Right renal cortex interstitium (tissue), 3 donors: ENCODE results near the gene IKBKG. TPM values are rescaled to one million over a fixed set of nuclear protein-coding genes. Genes with fewer than 3 reads are reported as not detected.
"Not testable (repeated sequence)": the region's sequence is repeated elsewhere in the genome, so short reads cannot be mapped to it uniquely, and the experiment has no call there.

ENCODE experiments used
- DNase-seq, 3 donors: peaks; one replicate each; pipeline ENCODE4 v3.0.0-alpha.2; 2013; ENCODE audit warnings: low read depth in 3 of 3, low spot score in 2 of 3
- polyA plus RNA-seq, 3 donors: library from polyadenylated mRNA; unstranded; fragments of 120-200 nt; gene quantifications; one replicate each; pipeline ENCODE4 v1.2.1, GENCODE V29; 2013; ENCODE audit not compliant: insufficient read length in 3 of 3

Gene IKBKG
- polyA plus RNA-seq, 3 donors, result 11.1 to 17.9 (median 15.4) TPM

GRCh38 chrX:154552112-154552806, 4.8 kb downstream of the IKBKG start:
- DNase-seq, result not testable (repeated sequence)

DNA sequence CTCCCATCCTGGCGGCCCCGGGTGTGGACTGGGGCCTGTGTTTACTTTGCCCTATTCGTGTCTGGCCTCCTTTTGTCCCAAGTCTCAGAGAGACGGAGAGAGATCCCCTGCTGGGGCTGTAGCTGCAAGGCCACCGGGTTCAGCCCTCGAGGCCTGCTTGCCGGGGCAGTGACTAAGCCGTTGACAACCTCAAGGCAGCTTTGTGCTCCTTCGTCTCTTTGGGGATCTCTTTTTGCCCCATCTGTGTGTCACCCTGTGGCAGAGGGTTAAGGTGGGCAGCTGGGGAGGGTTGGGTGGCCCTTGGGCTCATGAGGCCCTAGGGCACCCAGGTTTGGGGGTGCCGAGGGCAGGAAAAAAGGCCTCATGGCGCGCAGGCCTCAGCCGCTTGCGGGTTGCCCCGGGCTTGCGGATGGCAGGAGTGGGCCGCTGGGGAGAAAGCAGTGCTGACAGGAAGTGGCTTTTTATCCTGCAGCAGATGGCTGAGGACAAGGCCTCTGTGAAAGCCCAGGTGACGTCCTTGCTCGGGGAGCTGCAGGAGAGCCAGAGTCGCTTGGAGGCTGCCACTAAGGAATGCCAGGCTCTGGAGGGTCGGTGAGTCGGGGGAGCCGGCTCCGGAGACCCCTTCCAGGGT, 10.8 kb downstream of the IKBKG start:
- DNase-seq, result not testable (repeated sequence)

GRCh38 chrX:154558896-154559295, 11.5 kb downstream of the IKBKG start:
- DNase-seq, result not testable (repeated sequence)

- not testable (repeated sequence) for DNase-seq
Observed at GRCh38 chrX:154560326-154560725, 12.9 kb downstream of the IKBKG start.

DNA sequence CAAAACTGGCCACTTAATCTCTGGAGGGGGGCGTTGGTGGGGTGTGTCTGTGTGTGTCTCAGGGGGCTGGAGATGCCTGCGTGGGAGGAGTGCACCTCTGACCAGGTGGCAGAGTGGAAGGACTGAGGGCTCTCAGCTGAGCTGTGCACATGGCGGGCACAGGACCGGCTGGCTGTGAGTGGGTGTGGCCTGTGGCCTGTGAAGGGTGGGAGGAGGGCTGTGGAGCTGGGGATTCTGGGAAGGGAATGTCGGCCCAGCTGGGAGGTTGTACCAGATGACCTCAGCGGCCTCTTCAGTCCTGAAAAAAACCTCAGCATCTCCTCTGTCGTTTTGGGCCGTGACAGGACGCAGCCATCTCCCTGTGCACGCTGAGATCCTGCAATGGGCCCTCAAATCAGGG, 14.9 kb downstream of the IKBKG start:
- not testable (repeated sequence) for DNase-seq

- not testable (repeated sequence) for DNase-seq
Observed at GRCh38 chrX:154570361-154570760, 22.9 kb downstream of the IKBKG start.

- DNase-seq, result not testable (repeated sequence)
Observed at GRCh38 chrX:154573061-154573460, 25.6 kb downstream of the IKBKG start.

DNA sequence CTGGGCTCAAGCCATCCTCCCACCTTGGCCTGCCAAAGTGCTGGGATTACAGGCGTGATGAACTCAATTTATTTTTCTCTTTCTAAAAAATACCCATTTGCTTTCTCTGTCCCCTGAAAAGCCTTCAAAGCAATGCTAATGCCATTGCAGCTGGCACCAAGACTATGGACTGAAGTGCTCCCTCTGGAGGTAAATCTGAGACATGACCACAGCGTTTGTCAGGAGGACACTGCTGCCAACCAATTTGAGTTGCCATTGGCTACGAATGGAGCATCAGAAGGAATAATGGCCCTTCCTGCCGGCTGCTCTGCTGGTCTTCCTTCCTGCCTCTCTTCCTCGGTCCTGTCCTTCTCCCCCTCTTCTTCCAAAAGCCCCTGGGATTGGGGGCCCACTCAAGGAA, 27.7 kb downstream of the IKBKG start:
- not testable (repeated sequence) for DNase-seq

DNA sequence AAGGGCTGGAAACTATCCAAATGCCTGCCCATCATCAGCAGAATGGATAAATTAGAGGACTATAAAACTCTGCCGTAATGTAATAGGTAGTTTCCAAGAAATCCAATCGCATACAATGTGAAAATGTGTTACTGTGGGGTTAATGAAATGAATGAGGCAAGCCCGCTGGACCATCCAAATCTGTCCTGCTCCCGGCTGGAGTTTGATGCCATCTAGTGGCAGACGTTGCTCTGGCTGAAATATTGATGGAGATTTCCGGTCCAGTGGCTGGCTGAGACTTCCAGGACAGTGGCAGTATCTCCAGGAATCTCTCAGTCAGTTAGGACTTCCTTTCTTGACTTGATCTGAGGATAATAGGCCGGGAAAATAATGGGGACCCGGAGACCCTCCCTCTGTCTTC, 35.6 kb downstream of the IKBKG start:
- DNase-seq, result not testable (repeated sequence)

DNA sequence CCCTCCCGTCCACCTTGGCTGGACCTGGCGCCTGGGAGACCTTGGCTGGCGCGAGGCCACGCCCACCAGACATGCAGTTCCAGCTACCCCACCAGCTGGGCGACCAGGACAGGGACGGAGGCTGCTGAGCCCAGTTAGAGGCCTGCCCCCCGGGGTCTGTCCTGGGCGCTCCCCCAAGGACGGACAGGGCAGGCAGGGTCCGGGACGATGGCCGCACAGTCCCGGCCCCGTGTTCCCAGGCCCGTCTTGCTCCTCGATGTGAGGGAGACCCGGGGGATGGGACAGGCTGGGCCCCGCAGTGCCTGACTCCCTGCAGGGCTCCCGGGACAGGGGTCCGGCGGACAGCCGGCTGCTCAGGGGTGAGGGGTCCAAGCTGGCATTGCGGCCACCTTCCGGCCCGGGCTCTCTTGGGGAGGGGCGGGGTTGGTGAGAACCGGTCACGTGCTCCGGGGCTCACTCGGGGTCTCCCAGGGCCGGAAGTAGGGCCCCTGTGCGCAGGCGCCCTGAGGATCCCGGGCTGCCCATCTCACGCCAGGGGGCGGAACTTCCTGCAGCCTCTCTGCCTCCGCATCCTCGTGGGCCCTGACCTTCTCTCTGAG, 37.3 kb downstream of the IKBKG start, which contains the start of gene CTAG1A:
Gene CTAG1A (plus strand): TSS at position 549 of the 599 bp plus-strand sequence. CDS start 74 bp downstream, outside the sequence.
- not testable (repeated sequence) for DNase-seq

GRCh38 chrX:154590415-154590814, 43.0 kb downstream of the IKBKG start:
- not testable (repeated sequence) for DNase-seq

- no peak for DNase-seq
Observed at GRCh38 chrX:154592505-154592904, 45.1 kb downstream of the IKBKG start.

DNA sequence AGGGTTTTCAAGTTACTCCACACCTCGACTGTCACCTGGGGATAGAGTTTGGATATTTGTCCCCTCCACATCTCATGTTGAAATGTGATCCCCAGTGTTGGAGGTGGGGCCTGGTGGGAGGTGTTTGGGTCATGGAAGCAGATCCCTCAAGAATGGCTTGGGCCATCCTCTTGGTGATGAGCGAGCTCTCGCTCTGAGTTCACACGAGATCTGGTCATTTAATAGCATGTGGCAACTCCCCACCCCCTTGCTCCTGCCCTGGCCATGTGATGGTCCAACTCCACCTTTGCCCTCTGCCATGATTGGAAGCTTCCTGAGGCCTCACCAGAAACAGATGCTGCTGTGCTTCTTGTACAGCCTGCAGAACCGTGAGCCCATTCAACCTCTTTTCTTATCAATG, 45.8 kb downstream of the IKBKG start:
- no peak for DNase-seq

DNA sequence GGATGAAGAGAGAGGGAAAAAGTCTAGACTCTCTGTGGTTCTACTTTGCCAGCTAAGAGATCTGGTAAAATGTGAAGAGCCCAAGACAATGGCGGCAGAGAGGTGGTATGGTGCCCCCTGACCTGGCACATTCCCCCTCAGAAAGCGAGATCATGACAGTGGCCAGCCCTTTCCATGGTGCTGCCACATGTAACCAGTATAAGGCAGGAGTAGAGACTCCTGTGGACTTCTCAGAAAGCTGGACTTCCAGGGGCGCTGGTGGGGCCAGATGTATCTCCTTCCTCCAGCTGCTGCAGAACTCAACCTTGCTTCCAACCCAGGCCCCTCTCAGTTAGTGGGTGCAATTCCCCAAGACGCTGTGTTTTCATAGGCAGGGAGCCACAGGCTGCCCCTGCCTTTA, 47.1 kb downstream of the IKBKG start:
- no peak for DNase-seq

- no peak for DNase-seq
Observed at GRCh38 chrX:154595559-154596249, 48.3 kb downstream of the IKBKG start.

DNA sequence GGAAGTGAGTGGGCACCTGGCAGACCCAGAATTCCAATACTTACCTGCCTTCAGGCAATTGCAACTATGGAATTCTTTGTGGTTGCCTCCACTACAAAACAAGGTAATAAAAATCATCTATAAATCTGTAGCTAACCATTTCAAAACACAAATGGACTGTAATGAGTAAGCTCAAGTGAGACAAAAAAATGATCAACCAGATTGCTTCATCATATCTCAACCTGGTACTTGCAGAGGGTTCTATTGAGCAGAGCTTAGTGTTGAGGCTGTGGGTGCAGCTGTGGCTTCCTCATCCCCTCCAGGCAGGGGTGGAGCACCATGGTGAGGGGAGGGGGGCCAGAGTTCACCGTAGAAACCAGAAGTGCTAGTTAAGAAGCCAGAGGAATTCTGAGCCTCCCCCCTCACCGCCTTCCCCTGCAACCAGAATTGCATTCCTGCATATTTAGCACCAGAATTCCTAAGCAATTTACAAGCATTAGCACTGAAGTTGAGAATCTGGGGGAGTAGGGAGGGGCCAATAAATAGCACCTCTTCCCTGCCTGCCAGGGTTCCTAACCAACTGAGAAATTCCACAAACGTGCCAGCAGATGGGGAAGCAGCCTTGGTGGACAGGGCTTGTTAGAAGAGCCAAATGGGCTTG, 49.0 kb downstream of the IKBKG start:
- peak in 2 of 3 donors; percentile 13 to 18 for DNase-seq

DNA sequence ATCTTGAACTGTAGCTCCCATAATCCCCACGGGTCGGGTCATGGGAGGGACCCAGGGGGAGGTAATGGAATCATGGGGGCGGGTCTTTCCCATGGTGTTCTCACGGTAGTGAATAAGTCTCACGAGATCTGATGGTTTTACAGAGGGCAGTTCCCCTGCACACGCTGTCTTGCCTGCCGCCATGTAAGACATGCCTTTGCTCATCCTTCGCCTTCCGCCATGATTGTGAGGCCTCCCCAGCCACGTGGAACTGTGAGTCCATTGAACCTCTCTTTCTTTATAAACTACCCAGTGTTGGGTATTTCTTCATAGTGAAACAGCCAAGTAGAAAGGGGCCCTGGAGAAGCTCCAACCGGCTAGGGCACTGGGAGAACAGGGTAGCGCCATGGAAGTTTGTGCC, 49.8 kb downstream of the IKBKG start:
- DNase-seq, result no peak

DNA sequence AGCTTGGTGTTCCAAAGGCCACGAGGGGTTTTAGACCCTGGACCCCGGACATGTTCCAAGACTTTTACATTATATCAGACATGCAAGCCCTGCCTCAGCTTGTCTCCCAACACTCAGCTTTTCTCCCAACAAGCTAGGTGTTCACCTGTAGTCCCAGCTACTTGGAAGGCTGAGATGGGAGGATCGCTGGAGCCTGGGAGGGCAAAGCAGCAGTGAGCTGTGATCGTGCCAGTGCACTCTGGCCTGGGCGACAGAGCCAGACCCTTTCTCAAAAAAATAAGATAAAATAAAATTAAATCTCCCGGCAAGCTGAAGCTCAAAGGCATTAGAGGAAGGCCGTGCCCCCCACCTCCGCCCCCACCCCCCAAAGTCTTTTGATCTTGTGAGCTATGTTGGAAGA, 51.2 kb downstream of the IKBKG start:
- DNase-seq, result no peak

- DNase-seq, result no peak
Observed at GRCh38 chrX:154599531-154599930, 52.1 kb downstream of the IKBKG start.

GRCh38 chrX:154600759-154601374, 53.4 kb downstream of the IKBKG start:
- DNase-seq, result no peak
